Neural cell (in vitro differentiated cells): ENCODE measurements around the gene MRO.

Source experiments
- CTCF ChIP-seq: fragments of 450-650 bp; IDR thresholded peaks from 2 replicates; pipeline ENCODE4 v1.5.1; 2014; ENCODE audit warnings: antibody characterized with exemption, mild to moderate bottlenecking, moderate library complexity; ENCODE audit not compliant: poor library complexity, severe bottlenecking
- EP300 ChIP-seq: fragments of 450-650 bp; conservative IDR thresholded peaks from 2 replicates; pipeline ENCODE4 v1.6.1; 2014; ENCODE audit warnings: antibody characterized with exemption, mild to moderate bottlenecking, moderate library complexity; ENCODE audit not compliant: poor library complexity, severe bottlenecking
- EZH2 ChIP-seq: fragments of 200-600, 300-800 bp; shearing (Covaris generic), sonication (generic); IDR thresholded peaks from 2 replicates; pipeline ENCODE4 v1.6.1; 2014; ENCODE audit warnings: antibody characterized with exemption, low read length, borderline replicate concordance, mild to moderate bottlenecking; ENCODE audit not compliant: insufficient read depth, poor library complexity, severe bottlenecking
- MXI1 ChIP-seq: fragments of 450-650 bp; conservative IDR thresholded peaks from 2 replicates; pipeline ENCODE4 v1.6.1; 2014; ENCODE audit warnings: antibody characterized with exemption, mild to moderate bottlenecking; ENCODE audit not compliant: poor library complexity, severe bottlenecking
- POLR2AphosphoS5 ChIP-seq: IDR thresholded peaks from 2 replicates; pipeline ENCODE4 v1.6.1; 2012
- RAD21 ChIP-seq: fragments of 450-650 bp; conservative IDR thresholded peaks from 2 replicates; pipeline ENCODE4 v1.6.1; 2014; ENCODE audit warnings: antibody characterized with exemption, mild to moderate bottlenecking, moderate library complexity
- REST ChIP-seq: IDR thresholded peaks from 2 replicates; pipeline ENCODE4 v1.6.1; 2012; ENCODE audit warnings: borderline replicate concordance
- SMC3 ChIP-seq: fragments of 450-650 bp; conservative IDR thresholded peaks from 2 replicates; pipeline ENCODE4 v1.6.1; 2014; ENCODE audit warnings: antibody characterized with exemption, mild to moderate bottlenecking, moderate library complexity; ENCODE audit not compliant: poor library complexity
- TAF1 ChIP-seq: IDR thresholded peaks from 2 replicates; pipeline ENCODE4 v1.6.1; 2012; ENCODE audit warnings: low read depth

- TF ChIP-seq CTCF: no peak
- TF ChIP-seq SMC3: no peak
- no peak for TF ChIP-seq RAD21
- TF ChIP-seq REST: no peak
- no peak for TF ChIP-seq POLR2AphosphoS5
- TF ChIP-seq TAF1: no peak
- no peak for TF ChIP-seq MXI1
- TF ChIP-seq EP300: no peak
- no peak for TF ChIP-seq EZH2
Observed at GRCh38 chr18:50790241-50790640, 29.6 kb downstream of the MRO start.
